AML-193 (cell line): ENCODE measurements around the gene PRSS21.

Experiments used
- DNase-seq, 2 experiments: peaks; one replicate each; lab custom pipeline; 2025; lab: John Stamatoyannopoulos, UW

PRSS21 gene

GRCh38 chr16:2806286-2806685, 10.8 kb upstream of the PRSS21 start:
- no peak for DNase-seq

GRCh38 chr16:2808181-2808580, 8.9 kb upstream of the PRSS21 start:
- no peak for DNase-seq

- DNase-seq, result no peak
Measured at GRCh38 chr16:2809149-2809760, 7.8 kb upstream of the PRSS21 start.

GRCh38 chr16:2810651-2811050, 6.4 kb upstream of the PRSS21 start:
- DNase-seq, result no peak

GRCh38 chr16:2811703-2812471, 5.2 kb upstream of the PRSS21 start:
- no peak for DNase-seq

- DNase-seq, result no peak
Measured at GRCh38 chr16:2813771-2814221, 3.2 kb upstream of the PRSS21 start.

- no peak for DNase-seq
Measured at GRCh38 chr16:2814551-2815298, 2.3 kb upstream of the PRSS21 start.

- no peak for DNase-seq
Measured at GRCh38 chr16:2815299-2815771, 1.7 kb upstream of the PRSS21 start.

- no peak for DNase-seq
Measured at GRCh38 chr16:2817340-2818271, 569 bp downstream of the PRSS21 start.

GRCh38 chr16:2818272-2818876, 1.3 kb downstream of the PRSS21 start:
- DNase-seq, result no peak

- DNase-seq, result no peak
Measured at GRCh38 chr16:2819179-2819938, 2.3 kb downstream of the PRSS21 start.

- no peak for DNase-seq
Measured at GRCh38 chr16:2819939-2820835, 3.1 kb downstream of the PRSS21 start.

GRCh38 chr16:2820836-2821486, 3.9 kb downstream of the PRSS21 start:
- DNase-seq, result no peak

- DNase-seq, result no peak
Measured at GRCh38 chr16:2821487-2822157, 4.6 kb downstream of the PRSS21 start.

GRCh38 chr16:2822158-2822495, 5.1 kb downstream of the PRSS21 start:
- no peak for DNase-seq

- no peak for DNase-seq
Measured at GRCh38 chr16:2822496-2822895, 5.5 kb downstream of the PRSS21 start.

GRCh38 chr16:2824626-2825025, 7.6 kb downstream of the PRSS21 start:
- DNase-seq, result no peak

- no peak for DNase-seq
Measured at GRCh38 chr16:2825049-2825742, 8.2 kb downstream of the PRSS21 start.
